Measurements from ENCODE around the gene YBX3. TPM values are rescaled to one million over a fixed set of nuclear protein-coding genes. Genes with fewer than 3 reads are reported as not detected.

The YBX3 gene
- polyA plus RNA-seq, 1 donor (not counting 4 experiments of a cell fraction or from before 2014, with no cell fraction given), result 170 TPM

GRCh38 chr12:10689146-10689545, 34.0 kb downstream of the YBX3 start:
- Histone ChIP-seq H3K79me2 (ENCODE audit: control insufficient read depth, insufficient read depth, low read length) (no peaks in the 10 kb centered on the region), H3K4me1 (ENCODE audit: control insufficient read depth, extremely low read depth, insufficient read depth, low read length) (no peaks in the 10 kb centered on the region), H3K27ac (ENCODE audit: control insufficient read depth, insufficient read depth, low read length) (no peak overlapping the region), H3K4me2 (ENCODE audit: control insufficient read depth, extremely low read depth, insufficient read depth, low read depth, low read length) (no peak overlapping the region), H3K36me3 (ENCODE audit: control insufficient read depth in 2 of 2, extremely low read depth in 1 of 2, insufficient read depth in 2 of 2, low read length in 2 of 2) (peaks cover 0 to 2% of the 10 kb centered on the region in 2 experiments), H4K20me1 (ENCODE audit: control insufficient read depth, extremely low read depth, insufficient read depth, low read length) (no peaks in the 10 kb centered on the region), H3K9me3 (ENCODE audit: control insufficient read depth, low read depth, low read length) (no peaks in the 10 kb centered on the region), H3K4me3 (ENCODE audit: control insufficient read depth in 2 of 3, extremely low read depth in 1 of 3, insufficient read depth in 2 of 3, low read depth in 1 of 3, low read length in 3 of 3) (no peak overlapping the region), H3K9me1 (ENCODE audit: control insufficient read depth, extremely low read depth, insufficient read depth, low read length) (no peaks in the 10 kb centered on the region), H3K27me3 (ENCODE audit: control insufficient read depth, extremely low read depth, insufficient read depth, low read length) (no peaks in the 10 kb centered on the region), H2AFZ (ENCODE audit: control insufficient read depth, low read length) (no peak overlapping the region), H3K9ac (ENCODE audit: control insufficient read depth, extremely low read depth, insufficient read depth, low read length) (no peak overlapping the region)
- DNase-seq (ENCODE audit: low read depth, low spot score), result no peak
- TF ChIP-seq EZH2 (IDR thresholded peaks at IDR 0.05; ENCODE audit: low read length) (no peak), CTCF (optimal IDR thresholded peaks at IDR 0.05 in 1 of 3, IDR thresholded peaks at IDR 0.05 in 1 of 3, conservative IDR thresholded peaks at IDR 0.05 in 1 of 3; ENCODE audit: extremely low read depth in 1 of 3, insufficient read depth in 2 of 3, low read length in 3 of 3) (no peak)
- dilution Hi-C loops (cut with MboI; ENCODE audit: extremely low pct_ligation_motif_present, low sequenced_read_pairs), result no loop called here
- FAIRE-seq, result no peak

GRCh38 chr12:10688042-10688441, 35.1 kb downstream of the YBX3 start:
- dilution Hi-C loops (cut with MboI; ENCODE audit: extremely low pct_ligation_motif_present, low sequenced_read_pairs), result no loop called here
- TF ChIP-seq EZH2 (IDR thresholded peaks at IDR 0.05; ENCODE audit: low read length) (no peak), CTCF (optimal IDR thresholded peaks at IDR 0.05 in 1 of 3, IDR thresholded peaks at IDR 0.05 in 1 of 3, conservative IDR thresholded peaks at IDR 0.05 in 1 of 3; ENCODE audit: extremely low read depth in 1 of 3, insufficient read depth in 2 of 3, low read length in 3 of 3) (no peak)

More at GRCh38 chr12:10688042-10688441, 35.1 kb downstream of the YBX3 start:
- no peaks in the 10 kb centered on the region for H3K9me3 ChIP-seq (ENCODE audit: control insufficient read depth, low read depth, low read length)
- no peak overlapping the region for H3K27ac ChIP-seq (ENCODE audit: control insufficient read depth, insufficient read depth, low read length)
- H3K27me3 ChIP-seq (ENCODE audit: control insufficient read depth, extremely low read depth, insufficient read depth, low read length), result no peaks in the 10 kb centered on the region
- no peak for FAIRE-seq
- H4K20me1 ChIP-seq (ENCODE audit: control insufficient read depth, extremely low read depth, insufficient read depth, low read length), result no peaks in the 10 kb centered on the region
- H2AFZ ChIP-seq (ENCODE audit: control insufficient read depth, low read length), result no peak overlapping the region
- H3K36me3 ChIP-seq (ENCODE audit: control insufficient read depth in 2 of 2, extremely low read depth in 1 of 2, insufficient read depth in 2 of 2, low read length in 2 of 2), result peaks cover 0 to 2% of the 10 kb centered on the region in 2 experiments
- H3K4me3 ChIP-seq (ENCODE audit: control insufficient read depth in 2 of 3, extremely low read depth in 1 of 3, insufficient read depth in 2 of 3, low read depth in 1 of 3, low read length in 3 of 3), result no peak overlapping the region
- no peak overlapping the region for H3K4me2 ChIP-seq (ENCODE audit: control insufficient read depth, extremely low read depth, insufficient read depth, low read depth, low read length)
- no peak for DNase-seq (ENCODE audit: low read depth, low spot score)
- H3K79me2 ChIP-seq (ENCODE audit: control insufficient read depth, insufficient read depth, low read length), result no peaks in the 10 kb centered on the region
- H3K9ac ChIP-seq (ENCODE audit: control insufficient read depth, extremely low read depth, insufficient read depth, low read length), result no peak overlapping the region
- no peaks in the 10 kb centered on the region for H3K9me1 ChIP-seq (ENCODE audit: control insufficient read depth, extremely low read depth, insufficient read depth, low read length)
- H3K4me1 ChIP-seq (ENCODE audit: control insufficient read depth, extremely low read depth, insufficient read depth, low read length), result no peaks in the 10 kb centered on the region
